ENCODE measurements around the gene NOTCH4.

Gene NOTCH4

GRCh38 chr6:32178547-32179440 lies 45.1 kb downstream of the NOTCH4 start:
- Histone ChIP-seq H3K4me2 (ENCODE audit: low read depth, low read length) (peak overlapping the region; percentile 97), H2AFZ (ENCODE audit: low read length) (peak overlapping the region; percentile 59), H3K9me2 (replicated peaks; ENCODE audit: insufficient read depth, low read length) (no peaks in the 10 kb centered on the region), H3K36me3 (replicated peaks; ENCODE audit: insufficient read depth, low read length) (no peaks in the 10 kb centered on the region), H4K20me1 (ENCODE audit: insufficient read depth, low read length) (no peaks in the 10 kb centered on the region), H3K27me3 (replicated peaks; ENCODE audit: insufficient read depth, low read length) (no peaks in the 10 kb centered on the region), H3K9me3 (replicated peaks; ENCODE audit: insufficient read depth, low read length) (no peaks in the 10 kb centered on the region), H3K27ac (ENCODE audit: low read length) (peak overlapping the region; percentile 96; the same call in 1 of the 2 replicates), H3K79me2 (ENCODE audit: low read length) (peaks cover 17% of the 10 kb centered on the region), H3K4me3 (ENCODE audit: low read length) (peak overlapping the region; percentile 82), H3K9ac (ENCODE audit: low read length) (peak overlapping the region; percentile 70), H3F3A (ENCODE audit: insufficient read depth, low read length) (peaks cover 19% of the 10 kb centered on the region), H3K4me1 (ENCODE audit: low read length) (peaks cover 21% of the 10 kb centered on the region)
- TF ChIP-seq EZH2phosphoT487 (IDR thresholded peaks at IDR 0.05; ENCODE audit: low read length) (no peak), CTCF (IDR thresholded peaks at IDR 0.05; ENCODE audit: low read length) (no peak), EZH2 (optimal IDR thresholded peaks at IDR 0.05; ENCODE audit: low read depth, low read length) (no peak)
- DNase-seq = no peak

GRCh38 chr6:32177788-32178546 lies 45.9 kb downstream of the NOTCH4 start, which contains the start of gene RNF5:
Gene RNF5 (plus strand): TSS chr6:32178405. CDS start chr6:32178512, 107 bp downstream.
- Histone ChIP-seq H3K27me3 (replicated peaks; ENCODE audit: insufficient read depth, low read length) (no peaks in the 10 kb centered on the region), H3K9me3 (replicated peaks; ENCODE audit: insufficient read depth, low read length) (no peaks in the 10 kb centered on the region), H3K27ac (ENCODE audit: low read length) (peak within 1 kb of the TSS; percentile 96), H3K9ac (ENCODE audit: low read length) (peak within 1 kb of the TSS; percentile 70), H3F3A (ENCODE audit: insufficient read depth, low read length) (peaks cover 19% of the 10 kb centered on the region), H4K20me1 (ENCODE audit: insufficient read depth, low read length) (no peaks in the 10 kb centered on the region), H3K4me1 (ENCODE audit: low read length) (peaks cover 21% of the 10 kb centered on the region), H3K4me3 (ENCODE audit: low read length) (peak within 1 kb of the TSS; percentile 82), H2AFZ (ENCODE audit: low read length) (peak within 1 kb of the TSS; percentile 79), H3K79me2 (ENCODE audit: low read length) (peaks cover 17% of the 10 kb centered on the region), H3K4me2 (ENCODE audit: low read depth, low read length) (peak within 1 kb of the TSS; percentile 97), H3K36me3 (replicated peaks; ENCODE audit: insufficient read depth, low read length) (no peaks in the 10 kb centered on the region), H3K9me2 (replicated peaks; ENCODE audit: insufficient read depth, low read length) (no peaks in the 10 kb centered on the region)
- no peak for TF ChIP-seq EZH2phosphoT487 (IDR thresholded peaks at IDR 0.05; ENCODE audit: low read length)
- TF ChIP-seq EZH2 (optimal IDR thresholded peaks at IDR 0.05; ENCODE audit: low read depth, low read length) = no peak
- TF ChIP-seq CTCF (IDR thresholded peaks at IDR 0.05; ENCODE audit: low read length) = no peak
- DNase-seq = peak; percentile 99

- peak overlapping the region; percentile 97 for H3K4me2 ChIP-seq (ENCODE audit: low read depth, low read length)
- H3K9ac ChIP-seq (ENCODE audit: low read length) = peak overlapping the region; percentile 70
- no peaks in the 10 kb centered on the region for H3K36me3 ChIP-seq (replicated peaks; ENCODE audit: insufficient read depth, low read length)
- peaks cover 17% of the 10 kb centered on the region for H3K79me2 ChIP-seq (ENCODE audit: low read length)
- no peaks in the 10 kb centered on the region for H3K9me3 ChIP-seq (replicated peaks; ENCODE audit: insufficient read depth, low read length)
- H3K4me1 ChIP-seq (ENCODE audit: low read length) = peaks cover 21% of the 10 kb centered on the region
- H3K9me2 ChIP-seq (replicated peaks; ENCODE audit: insufficient read depth, low read length) = no peaks in the 10 kb centered on the region
- peaks cover 19% of the 10 kb centered on the region for H3F3A ChIP-seq (ENCODE audit: insufficient read depth, low read length)
- peak overlapping the region; percentile 79 for H2AFZ ChIP-seq (ENCODE audit: low read length)
- H3K4me3 ChIP-seq (ENCODE audit: low read length) = peak overlapping the region; percentile 82
- TF ChIP-seq EZH2 (optimal IDR thresholded peaks at IDR 0.05; ENCODE audit: low read depth, low read length) (no peak), CTCF (IDR thresholded peaks at IDR 0.05; ENCODE audit: low read length) (no peak), EZH2phosphoT487 (IDR thresholded peaks at IDR 0.05; ENCODE audit: low read length) (no peak)
- H3K27ac ChIP-seq (ENCODE audit: low read length) = peak overlapping the region; percentile 96
- no peaks in the 10 kb centered on the region for H4K20me1 ChIP-seq (ENCODE audit: insufficient read depth, low read length)
- no peaks in the 10 kb centered on the region for H3K27me3 ChIP-seq (replicated peaks; ENCODE audit: insufficient read depth, low read length)
- DNase-seq = peak; percentile 53
These were observed 46.6 kb downstream of the NOTCH4 start for GRCh38 chr6:32177183-32177787.

Measured in MM.1S (cell line).